Measurements from ENCODE around the gene IZUMO3.

The IZUMO3 gene

DNA sequence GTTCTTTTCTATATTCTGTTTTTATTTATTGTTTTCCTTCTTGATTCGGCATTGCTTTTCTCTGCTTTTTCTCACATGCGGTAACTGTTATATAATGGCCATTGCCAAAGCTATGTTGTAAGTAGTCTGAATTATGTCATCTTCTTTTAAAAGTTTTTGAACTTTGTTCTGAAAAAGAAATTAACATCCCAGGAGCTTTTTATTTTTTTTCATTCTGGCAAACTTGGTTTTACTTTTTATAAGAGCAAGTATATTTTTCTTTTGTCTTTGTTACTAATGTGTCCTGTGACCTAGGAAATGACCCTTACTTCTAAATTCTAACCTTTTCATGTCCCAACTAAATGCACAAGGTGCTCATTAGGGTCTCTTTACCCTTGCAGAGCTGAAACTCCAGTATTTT, 26.7 kb upstream of the IZUMO3 start:
- TF ChIP-seq, protein P1, sequence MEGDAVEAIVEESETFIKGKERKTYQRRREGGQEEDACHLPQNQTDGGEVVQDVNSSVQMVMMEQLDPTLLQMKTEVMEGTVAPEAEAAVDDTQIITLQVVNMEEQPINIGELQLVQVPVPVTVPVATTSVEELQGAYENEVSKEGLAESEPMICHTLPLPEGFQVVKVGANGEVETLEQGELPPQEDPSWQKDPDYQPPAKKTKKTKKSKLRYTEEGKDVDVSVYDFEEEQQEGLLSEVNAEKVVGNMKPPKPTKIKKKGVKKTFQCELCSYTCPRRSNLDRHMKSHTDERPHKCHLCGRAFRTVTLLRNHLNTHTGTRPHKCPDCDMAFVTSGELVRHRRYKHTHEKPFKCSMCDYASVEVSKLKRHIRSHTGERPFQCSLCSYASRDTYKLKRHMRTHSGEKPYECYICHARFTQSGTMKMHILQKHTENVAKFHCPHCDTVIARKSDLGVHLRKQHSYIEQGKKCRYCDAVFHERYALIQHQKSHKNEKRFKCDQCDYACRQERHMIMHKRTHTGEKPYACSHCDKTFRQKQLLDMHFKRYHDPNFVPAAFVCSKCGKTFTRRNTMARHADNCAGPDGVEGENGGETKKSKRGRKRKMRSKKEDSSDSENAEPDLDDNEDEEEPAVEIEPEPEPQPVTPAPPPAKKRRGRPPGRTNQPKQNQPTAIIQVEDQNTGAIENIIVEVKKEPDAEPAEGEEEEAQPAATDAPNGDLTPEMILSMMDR (IDR thresholded peaks at IDR 0.05; ENCODE audit: extremely low read depth, insufficient read depth, missing control alignments) = no peak
- DNase-seq (ENCODE audit: low spot score) = no peak
- in situ Hi-C loops (cut with MboI; ENCODE audit: low pct_unique_long_range_greater_than_20kb, low sequenced_read_pairs, unreplicated experiment) = no loop called here

DNA sequence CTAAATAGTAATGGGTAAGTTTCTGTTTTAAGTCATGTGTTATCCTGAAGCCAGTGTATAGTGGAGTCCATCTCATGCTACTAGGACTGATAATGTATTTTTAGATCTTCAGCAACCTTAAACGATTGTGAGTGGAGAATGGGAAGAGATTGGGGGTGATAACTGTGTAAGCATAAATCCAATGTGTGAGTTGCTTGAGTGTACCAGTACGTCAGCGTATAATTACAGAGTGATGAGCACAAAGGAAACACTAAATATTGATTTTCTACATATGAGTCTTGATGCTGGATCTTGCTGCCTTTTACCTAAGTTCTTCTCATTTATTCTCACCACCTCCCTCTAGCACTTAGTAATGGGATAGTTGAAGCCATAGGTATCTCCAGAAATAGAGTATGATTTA, 16.3 kb upstream of the IZUMO3 start:
- in situ Hi-C loops (cut with MboI; ENCODE audit: low pct_unique_long_range_greater_than_20kb, low sequenced_read_pairs, unreplicated experiment) = no loop called here
- TF ChIP-seq, protein P1 (IDR thresholded peaks at IDR 0.05; ENCODE audit: extremely low read depth, insufficient read depth, missing control alignments) = no peak

DNA sequence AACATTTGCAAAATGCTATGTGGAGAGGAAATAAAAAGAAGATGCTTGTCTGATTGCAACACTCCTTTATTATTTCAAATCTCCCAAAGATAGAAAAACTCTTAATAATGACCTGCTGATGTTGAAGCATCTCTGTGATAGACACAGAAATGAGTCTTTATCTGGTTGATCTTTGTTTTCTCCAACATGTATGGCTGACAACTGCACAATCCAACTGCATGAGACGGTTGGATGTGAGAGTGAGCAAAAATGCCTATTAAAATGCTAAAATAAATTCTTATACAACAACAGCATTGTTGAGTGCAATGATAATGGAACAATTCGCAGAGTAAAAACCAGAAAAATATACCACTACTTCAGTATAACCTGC, 7.5 kb upstream of the IZUMO3 start:
- no peak for DNase-seq (ENCODE audit: low spot score)
- in situ Hi-C loops (cut with MboI; ENCODE audit: low pct_unique_long_range_greater_than_20kb, low sequenced_read_pairs, unreplicated experiment) = no loop called here
- TF ChIP-seq, protein P1 (IDR thresholded peaks at IDR 0.05; ENCODE audit: extremely low read depth, insufficient read depth, missing control alignments) = no peak

More for the DNA sequence above, 16.3 kb upstream of the IZUMO3 start:
- no peak for DNase-seq (ENCODE audit: low spot score)

DNA sequence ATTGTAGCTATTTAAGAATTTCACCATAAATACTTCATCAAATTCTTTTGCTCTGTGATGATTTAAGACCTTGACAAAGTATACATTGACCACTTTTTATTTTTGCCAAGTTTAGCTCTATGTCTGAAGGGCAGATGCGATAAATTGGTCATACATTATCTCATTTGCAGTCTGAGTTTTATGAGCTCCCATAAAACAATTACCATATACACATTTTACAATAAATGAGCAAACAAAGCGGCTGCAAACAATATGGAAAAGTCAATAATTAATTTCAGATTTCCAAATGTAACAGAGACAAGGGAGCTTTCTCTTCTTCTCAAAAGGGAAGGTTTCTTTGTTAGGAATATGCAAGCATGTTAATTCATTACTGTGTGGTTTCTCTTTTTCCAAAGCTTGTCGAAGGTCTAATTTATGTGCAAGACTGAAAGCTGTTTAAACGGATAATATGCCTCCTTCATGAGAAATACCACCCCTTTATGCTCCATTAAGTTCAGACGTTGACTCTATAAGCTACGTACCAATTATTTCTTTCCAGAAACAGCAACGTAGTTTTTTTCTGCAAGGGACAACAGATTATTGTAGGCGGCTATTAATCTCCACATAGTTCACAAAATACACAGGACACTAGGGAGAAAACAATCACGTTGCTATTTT, 7.0 kb upstream of the IZUMO3 start:
- in situ Hi-C loops (cut with MboI; ENCODE audit: low pct_unique_long_range_greater_than_20kb, low sequenced_read_pairs, unreplicated experiment) = no loop called here
- TF ChIP-seq, protein P1 (IDR thresholded peaks at IDR 0.05; ENCODE audit: extremely low read depth, insufficient read depth, missing control alignments) = no peak
- no peak for DNase-seq (ENCODE audit: low spot score)

DNA sequence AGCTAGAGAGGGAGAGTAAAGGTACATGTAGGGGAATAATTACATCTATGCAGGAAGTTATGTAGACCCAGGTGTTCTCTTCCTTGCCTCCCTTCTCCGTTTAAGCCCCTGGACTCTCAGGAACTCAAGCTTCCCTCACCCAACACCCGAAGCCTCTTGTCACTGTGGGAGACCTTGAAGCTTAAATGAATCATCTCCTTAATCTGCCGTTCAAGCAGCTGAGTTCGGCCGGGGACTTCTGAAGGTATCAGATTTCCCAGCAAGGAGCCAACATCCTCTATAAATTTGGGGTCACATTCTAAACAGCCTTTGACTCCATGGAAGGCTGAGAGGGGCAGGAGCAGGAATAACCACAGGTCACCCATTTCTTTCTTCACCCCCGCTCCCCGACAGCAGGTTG, 412 bp downstream of the IZUMO3 start:
- DNase-seq (ENCODE audit: low spot score) = no peak
- in situ Hi-C loops (cut with MboI; ENCODE audit: low pct_unique_long_range_greater_than_20kb, low sequenced_read_pairs, unreplicated experiment) = no loop called here

DNA sequence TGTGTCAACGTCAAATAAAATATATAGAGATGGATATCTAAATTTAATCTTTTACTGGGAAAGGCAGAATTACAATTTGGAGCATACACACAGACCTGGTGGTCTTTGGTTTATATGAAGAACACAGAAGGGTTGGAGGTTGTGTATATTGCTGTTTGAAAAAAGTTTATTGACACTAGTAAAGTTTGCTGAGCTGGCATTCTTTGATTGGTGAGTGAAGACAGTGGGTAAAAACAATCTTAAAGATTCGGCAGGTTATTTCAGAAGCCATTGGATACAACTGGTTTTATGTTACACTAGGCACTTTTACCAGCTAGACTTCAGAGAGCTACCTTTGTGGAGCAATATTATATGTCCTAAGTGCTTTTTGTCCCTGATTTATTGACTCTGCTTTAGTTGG, 27.2 kb downstream of the IZUMO3 start:
- in situ Hi-C loops (cut with MboI; ENCODE audit: low pct_unique_long_range_greater_than_20kb, low sequenced_read_pairs, unreplicated experiment) = no loop called here
- TF ChIP-seq, protein P1 (IDR thresholded peaks at IDR 0.05; ENCODE audit: extremely low read depth, insufficient read depth, missing control alignments) = no peak

More for the DNA sequence above, 412 bp downstream of the IZUMO3 start:
- TF ChIP-seq, protein P1 (IDR thresholded peaks at IDR 0.05; ENCODE audit: extremely low read depth, insufficient read depth, missing control alignments) = no peak

More for the DNA sequence above, 27.2 kb downstream of the IZUMO3 start:
- no peak for DNase-seq (ENCODE audit: low spot score)
